ENCODE data around the gene ATP13A2. TPM values are rescaled to one million over a fixed set of nuclear protein-coding genes. Genes with fewer than 3 reads are reported as not detected.

ATP13A2 gene
- polyA plus RNA-seq, 1 donor (not counting 4 experiments of a cell fraction or from before 2014, with no cell fraction given) = 19.7 TPM

GRCh38 chr1:17033481-17033880, 21.8 kb upstream of the ATP13A2 start:
- H4K20me1 ChIP-seq (ENCODE audit: control insufficient read depth, extremely low read depth, insufficient read depth, low read length) = no peaks in the 10 kb centered on the region
- no peaks in the 10 kb centered on the region for H3K27me3 ChIP-seq (ENCODE audit: control insufficient read depth, extremely low read depth, insufficient read depth, low read length)
- TF ChIP-seq, protein P1, sequence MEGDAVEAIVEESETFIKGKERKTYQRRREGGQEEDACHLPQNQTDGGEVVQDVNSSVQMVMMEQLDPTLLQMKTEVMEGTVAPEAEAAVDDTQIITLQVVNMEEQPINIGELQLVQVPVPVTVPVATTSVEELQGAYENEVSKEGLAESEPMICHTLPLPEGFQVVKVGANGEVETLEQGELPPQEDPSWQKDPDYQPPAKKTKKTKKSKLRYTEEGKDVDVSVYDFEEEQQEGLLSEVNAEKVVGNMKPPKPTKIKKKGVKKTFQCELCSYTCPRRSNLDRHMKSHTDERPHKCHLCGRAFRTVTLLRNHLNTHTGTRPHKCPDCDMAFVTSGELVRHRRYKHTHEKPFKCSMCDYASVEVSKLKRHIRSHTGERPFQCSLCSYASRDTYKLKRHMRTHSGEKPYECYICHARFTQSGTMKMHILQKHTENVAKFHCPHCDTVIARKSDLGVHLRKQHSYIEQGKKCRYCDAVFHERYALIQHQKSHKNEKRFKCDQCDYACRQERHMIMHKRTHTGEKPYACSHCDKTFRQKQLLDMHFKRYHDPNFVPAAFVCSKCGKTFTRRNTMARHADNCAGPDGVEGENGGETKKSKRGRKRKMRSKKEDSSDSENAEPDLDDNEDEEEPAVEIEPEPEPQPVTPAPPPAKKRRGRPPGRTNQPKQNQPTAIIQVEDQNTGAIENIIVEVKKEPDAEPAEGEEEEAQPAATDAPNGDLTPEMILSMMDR (optimal IDR thresholded peaks at IDR 0.05 in 1 of 3, IDR thresholded peaks at IDR 0.05 in 1 of 3, conservative IDR thresholded peaks at IDR 0.05 in 1 of 3; ENCODE audit: extremely low read depth in 1 of 3, insufficient read depth in 2 of 3, low read length in 3 of 3) = no peak
- no peak for TF ChIP-seq EZH2 (IDR thresholded peaks at IDR 0.05; ENCODE audit: low read length)
- peaks cover 12 to 22% of the 10 kb centered on the region in 2 experiments for H3K36me3 ChIP-seq (ENCODE audit: control insufficient read depth in 2 of 2, extremely low read depth in 1 of 2, insufficient read depth in 2 of 2, low read length in 2 of 2)
- dilution Hi-C loops (cut with MboI; ENCODE audit: extremely low pct_ligation_motif_present, low sequenced_read_pairs) = no loop called here
- H2AFZ ChIP-seq (ENCODE audit: control insufficient read depth, low read length) = no peak overlapping the region
- no peak overlapping the region for H3K4me2 ChIP-seq (ENCODE audit: control insufficient read depth, extremely low read depth, insufficient read depth, low read depth, low read length)
- peaks cover 10% of the 10 kb centered on the region for H3K79me2 ChIP-seq (ENCODE audit: control insufficient read depth, insufficient read depth, low read length)
- H3K9me1 ChIP-seq (ENCODE audit: control insufficient read depth, extremely low read depth, insufficient read depth, low read length) = no peaks in the 10 kb centered on the region
- no peak overlapping the region for H3K27ac ChIP-seq (ENCODE audit: control insufficient read depth, insufficient read depth, low read length)
- H3K9ac ChIP-seq (ENCODE audit: control insufficient read depth, extremely low read depth, insufficient read depth, low read length) = no peak overlapping the region
- FAIRE-seq = no peak
- no peak overlapping the region for H3K4me3 ChIP-seq (ENCODE audit: control insufficient read depth in 2 of 3, extremely low read depth in 1 of 3, insufficient read depth in 2 of 3, low read depth in 1 of 3, low read length in 3 of 3)
- no peaks in the 10 kb centered on the region for H3K9me3 ChIP-seq (ENCODE audit: control insufficient read depth, low read depth, low read length)
- no peaks in the 10 kb centered on the region for H3K4me1 ChIP-seq (ENCODE audit: control insufficient read depth, extremely low read depth, insufficient read depth, low read length)
- no peak for DNase-seq (ENCODE audit: low read depth, low spot score)

DNA sequence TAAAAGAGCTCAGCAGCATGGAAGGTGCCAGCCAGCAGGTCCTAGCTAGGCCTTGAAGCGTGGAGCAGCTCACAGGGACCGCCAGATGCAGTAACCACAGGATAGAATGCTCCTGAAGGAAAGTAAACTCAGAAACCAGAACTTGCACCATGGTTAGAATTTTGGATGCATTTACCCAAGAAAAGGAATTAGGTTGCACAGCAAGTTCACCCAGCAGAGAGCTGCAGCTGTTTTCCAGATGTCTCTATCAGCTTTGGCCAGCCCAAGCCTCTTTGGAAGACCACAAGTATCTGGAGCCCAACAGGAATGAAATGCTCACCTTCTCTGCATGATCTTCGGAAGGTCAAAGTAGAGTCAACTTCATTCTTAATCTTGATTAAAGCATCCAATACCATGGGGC, 21.0 kb upstream of the ATP13A2 start:
- no peak overlapping the region for H3K4me2 ChIP-seq (ENCODE audit: control insufficient read depth, extremely low read depth, insufficient read depth, low read depth, low read length)
- no peaks in the 10 kb centered on the region for H3K9me3 ChIP-seq (ENCODE audit: control insufficient read depth, low read depth, low read length)
- peaks cover 16 to 24% of the 10 kb centered on the region in 2 experiments for H3K36me3 ChIP-seq (ENCODE audit: control insufficient read depth in 2 of 2, extremely low read depth in 1 of 2, insufficient read depth in 2 of 2, low read length in 2 of 2)
- H3K79me2 ChIP-seq (ENCODE audit: control insufficient read depth, insufficient read depth, low read length) = peaks cover 8% of the 10 kb centered on the region
- H3K9me1 ChIP-seq (ENCODE audit: control insufficient read depth, extremely low read depth, insufficient read depth, low read length) = no peaks in the 10 kb centered on the region
- H3K4me3 ChIP-seq (ENCODE audit: control insufficient read depth in 2 of 3, extremely low read depth in 1 of 3, insufficient read depth in 2 of 3, low read depth in 1 of 3, low read length in 3 of 3) = no peak overlapping the region
- dilution Hi-C loops (cut with MboI; ENCODE audit: extremely low pct_ligation_motif_present, low sequenced_read_pairs) = no loop called here
- H3K4me1 ChIP-seq (ENCODE audit: control insufficient read depth, extremely low read depth, insufficient read depth, low read length) = no peaks in the 10 kb centered on the region
- no peak overlapping the region for H3K27ac ChIP-seq (ENCODE audit: control insufficient read depth, insufficient read depth, low read length)
- no peak for DNase-seq (ENCODE audit: low read depth, low spot score)
- H2AFZ ChIP-seq (ENCODE audit: control insufficient read depth, low read length) = no peak overlapping the region
- FAIRE-seq = no peak
- H4K20me1 ChIP-seq (ENCODE audit: control insufficient read depth, extremely low read depth, insufficient read depth, low read length) = no peaks in the 10 kb centered on the region
- H3K9ac ChIP-seq (ENCODE audit: control insufficient read depth, extremely low read depth, insufficient read depth, low read length) = no peak overlapping the region
- H3K27me3 ChIP-seq (ENCODE audit: control insufficient read depth, extremely low read depth, insufficient read depth, low read length) = no peaks in the 10 kb centered on the region
- no peak for TF ChIP-seq EZH2 (IDR thresholded peaks at IDR 0.05; ENCODE audit: low read length)
- TF ChIP-seq, protein P1 (optimal IDR thresholded peaks at IDR 0.05 in 1 of 3, IDR thresholded peaks at IDR 0.05 in 1 of 3, conservative IDR thresholded peaks at IDR 0.05 in 1 of 3; ENCODE audit: extremely low read depth in 1 of 3, insufficient read depth in 2 of 3, low read length in 3 of 3) = no peak

All from keratinocyte (primary cell).